ENCODE results near the gene CFAP46. TPM values are rescaled to one million over a fixed set of nuclear protein-coding genes. Genes with fewer than 3 reads are reported as not detected.

CFAP46 gene
- total and polyA plus RNA-seq, 2 donors from 2014 or later = 3.8 to 8.3 TPM

GRCh38 chr10:132786884-132787494 lies 155.4 kb downstream of the CFAP46 start:
- no peaks in the 10 kb centered on the region for H3K9me3 ChIP-seq (ENCODE audit: control insufficient read depth in 2 of 3, insufficient read depth in 1 of 3, low read length in 3 of 3)
- no peak for TF ChIP-seq CTCF (IDR thresholded peaks at IDR 0.05; ENCODE audit: borderline replicate concordance, extremely low read depth, insufficient read depth)
- no peak overlapping the region for H3K4me3 ChIP-seq (ENCODE audit: low read length in 3 of 3)
- FAIRE-seq (no peak), DNase-seq (no peak)
- H3K9ac ChIP-seq (ENCODE audit: low read length in 3 of 3) = no peak overlapping the region
- H3K4me1 ChIP-seq (ENCODE audit: control insufficient read depth in 2 of 3, insufficient read depth in 2 of 3, low read depth in 1 of 3, low read length in 3 of 3) = peaks cover 0 to 2% (median 0%) of the 10 kb centered on the region in 3 donors
- no peaks in the 10 kb centered on the region for H3K36me3 ChIP-seq (ENCODE audit: control insufficient read depth in 2 of 3, insufficient read depth in 3 of 3, low read length in 3 of 3)
- H3K27ac ChIP-seq (ENCODE audit: low read depth in 2 of 2, low read length in 2 of 2) = no peak overlapping the region
- peaks cover 9% of the 10 kb centered on the region for H3K27me3 ChIP-seq (ENCODE audit: control insufficient read depth, insufficient read depth, low read length)
- intact Hi-C loops (cut with DNase I) = no loop called here

GRCh38 chr10:132786476-132786883 lies 155.9 kb downstream of the CFAP46 start:
- H3K27me3 ChIP-seq (ENCODE audit: control insufficient read depth, insufficient read depth, low read length) = peaks cover 9% of the 10 kb centered on the region
- FAIRE-seq = no peak
- no peak overlapping the region for H3K9ac ChIP-seq (ENCODE audit: low read length in 3 of 3)

GRCh38 chr10:132785723-132786475 lies 156.5 kb downstream of the CFAP46 start, which contains the start of gene NKX6-2:
NKX6-2 (minus strand) TSS chr10:132786147; CDS start chr10:132785948, 199 bp downstream.
- intact Hi-C loops (cut with DNase I) = no loop called here
- DNase-seq (peak in 1 of 5 donors; percentile 46), FAIRE-seq (no peak)
- H3K9me3 ChIP-seq (ENCODE audit: control insufficient read depth in 2 of 3, insufficient read depth in 1 of 3, low read length in 3 of 3) = no peaks in the 10 kb centered on the region
- peaks cover 0 to 2% (median 0%) of the 10 kb centered on the region in 3 donors for H3K4me1 ChIP-seq (ENCODE audit: control insufficient read depth in 2 of 3, insufficient read depth in 2 of 3, low read depth in 1 of 3, low read length in 3 of 3)
- no peak within 1 kb of the TSS for H3K27ac ChIP-seq (ENCODE audit: low read depth in 2 of 2, low read length in 2 of 2)
- no peak within 1 kb of the TSS for H3K4me3 ChIP-seq (ENCODE audit: low read length in 3 of 3)
- peaks cover 0 to 8% (median 4%) of the 10 kb centered on the region in 3 donors for H3K36me3 ChIP-seq (ENCODE audit: control insufficient read depth in 2 of 3, insufficient read depth in 3 of 3, low read length in 3 of 3)
- H3K9ac ChIP-seq (ENCODE audit: low read length in 3 of 3) = no peak within 1 kb of the TSS
- TF ChIP-seq CTCF (IDR thresholded peaks at IDR 0.05; ENCODE audit: borderline replicate concordance, extremely low read depth, insufficient read depth) = no peak
- peaks cover 9% of the 10 kb centered on the region for H3K27me3 ChIP-seq (ENCODE audit: control insufficient read depth, insufficient read depth, low read length)

More at GRCh38 chr10:132786476-132786883, 155.9 kb downstream of the CFAP46 start:
- no peak overlapping the region for H3K27ac ChIP-seq (ENCODE audit: low read depth in 2 of 2, low read length in 2 of 2)
- DNase-seq = no peak
- H3K9me3 ChIP-seq (ENCODE audit: control insufficient read depth in 2 of 3, insufficient read depth in 1 of 3, low read length in 3 of 3) = no peaks in the 10 kb centered on the region
- no peak overlapping the region for H3K4me3 ChIP-seq (ENCODE audit: low read length in 3 of 3)
- peaks cover 0 to 5% (median 4%) of the 10 kb centered on the region in 3 donors for H3K36me3 ChIP-seq (ENCODE audit: control insufficient read depth in 2 of 3, insufficient read depth in 3 of 3, low read length in 3 of 3)
- intact Hi-C loops (cut with DNase I) = no loop called here
- H3K4me1 ChIP-seq (ENCODE audit: control insufficient read depth in 2 of 3, insufficient read depth in 2 of 3, low read depth in 1 of 3, low read length in 3 of 3) = peaks cover 0 to 2% (median 0%) of the 10 kb centered on the region in 3 donors
- TF ChIP-seq CTCF (IDR thresholded peaks at IDR 0.05; ENCODE audit: borderline replicate concordance, extremely low read depth, insufficient read depth) = no peak
